ENCODE results near the gene CTDP1.
A peak's percentile ranks its signal among the peaks of the same experiment; 100 is the strongest.
"Not testable (repeated sequence)": the region's sequence is repeated elsewhere in the genome, so short reads cannot be mapped to it uniquely, and the experiment has no call there.

The CTDP1 gene

DNA sequence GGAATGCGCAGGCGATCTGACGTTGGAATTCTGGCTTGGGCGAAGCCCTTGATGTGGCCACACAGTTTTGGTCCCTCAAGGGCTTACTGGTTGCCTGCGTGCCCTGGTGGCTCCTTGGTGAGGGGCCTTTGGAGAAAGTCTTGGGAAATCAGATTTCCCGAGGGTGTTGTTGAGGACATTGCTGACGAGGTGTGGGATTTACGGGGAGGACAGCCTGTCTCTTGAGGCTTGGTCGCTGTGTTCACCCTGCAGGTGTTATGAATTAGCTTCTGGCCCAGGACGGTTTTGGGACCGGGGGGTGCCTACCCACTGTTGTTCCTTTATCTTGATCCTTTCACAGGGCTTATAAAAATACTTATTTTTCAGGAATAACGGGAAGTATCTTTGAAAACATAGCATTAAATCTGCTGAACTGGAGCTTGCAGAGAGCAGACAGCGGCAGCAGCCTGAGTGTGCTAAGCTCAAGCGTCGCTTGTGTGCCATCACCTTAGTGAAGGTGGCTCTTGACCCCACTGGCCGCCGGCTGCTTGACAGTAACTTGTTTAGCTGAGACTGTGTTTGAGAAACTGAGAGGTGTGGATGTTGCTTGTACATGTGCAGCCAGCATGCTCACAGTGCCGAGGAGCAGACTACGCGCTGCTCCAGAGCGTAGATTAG lies 4.2 kb downstream of the CTDP1 start:
- DNase-seq: no peak

DNA sequence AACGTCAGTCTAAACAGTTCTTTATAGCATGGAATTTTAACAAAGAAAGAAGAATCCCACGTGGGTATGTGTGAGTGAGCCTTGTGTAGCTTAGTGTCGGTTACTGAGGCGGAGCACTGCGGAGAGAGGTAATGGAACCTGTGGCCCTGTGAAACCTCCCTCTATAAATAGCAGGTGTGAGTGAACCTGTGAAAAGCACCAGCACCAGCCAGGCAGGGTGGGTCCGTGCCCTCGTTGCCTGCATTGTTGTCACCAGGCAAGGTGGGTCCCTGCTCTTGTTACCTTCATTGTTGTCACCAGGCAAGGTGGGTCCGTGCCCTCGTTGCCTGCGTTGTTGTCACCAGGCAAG lies 4.7 kb downstream of the CTDP1 start:
- DNase-seq: no peak

DNA sequence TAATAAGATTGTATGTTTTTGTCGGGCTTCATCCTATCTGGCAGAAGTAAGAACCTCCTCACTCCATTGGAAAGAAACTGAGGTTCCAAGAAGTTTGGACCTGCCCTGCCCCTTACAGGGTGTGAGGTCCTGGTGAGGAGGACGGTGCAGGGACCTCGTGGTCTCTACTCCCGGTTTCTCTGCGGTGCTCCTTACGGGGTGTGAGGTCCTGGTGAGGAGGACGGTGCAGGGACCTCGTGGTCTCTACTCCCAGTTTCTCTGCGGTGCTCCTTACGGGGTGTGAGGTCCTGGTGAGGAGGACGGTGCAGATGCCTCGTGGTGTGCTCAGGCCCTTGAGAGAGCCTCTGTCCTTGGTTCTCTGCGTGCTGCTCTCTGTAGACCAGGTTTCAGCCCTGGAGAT lies 5.2 kb downstream of the CTDP1 start:
- DNase-seq: no peak

DNA sequence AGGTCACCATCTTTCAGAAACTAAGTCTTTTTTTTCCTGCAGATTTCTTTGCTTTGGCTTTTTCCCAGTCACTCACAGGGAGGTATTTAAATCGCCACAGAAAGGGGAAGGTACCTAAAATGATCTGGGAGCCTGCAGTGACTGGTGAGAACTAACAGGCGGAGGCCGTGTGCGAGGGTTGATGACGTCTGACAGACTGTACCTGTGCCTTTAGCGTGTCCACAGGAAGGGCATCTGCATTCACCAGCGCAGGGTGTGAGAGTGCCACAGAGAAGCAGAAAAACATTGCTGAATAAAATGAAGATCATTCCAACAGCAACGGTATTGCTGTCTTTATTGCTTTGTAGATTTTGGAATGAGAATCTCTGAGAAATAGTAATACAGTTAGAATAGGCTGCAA lies 5.7 kb downstream of the CTDP1 start:
- DNase-seq: peak; percentile 23

DNA sequence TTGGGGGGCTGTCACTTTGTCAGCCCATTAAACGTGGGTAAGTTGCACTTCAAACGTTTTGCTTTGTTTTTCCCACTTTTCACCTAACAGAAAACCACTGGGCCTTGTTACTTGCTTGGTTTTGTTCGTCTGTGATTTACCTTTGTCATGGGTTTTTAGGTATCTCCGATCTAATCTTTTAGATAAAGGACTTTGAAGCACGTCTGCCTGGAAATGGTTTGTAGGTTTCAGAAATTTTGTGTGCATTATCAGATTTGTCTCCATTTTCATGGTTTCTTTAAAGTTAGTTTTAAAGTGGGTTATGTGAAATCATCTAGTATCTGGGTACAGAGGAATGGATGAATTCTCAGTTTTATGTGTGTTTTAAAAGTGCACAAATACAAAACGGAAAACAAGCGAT lies 6.4 kb downstream of the CTDP1 start:
- no peak for DNase-seq

DNA sequence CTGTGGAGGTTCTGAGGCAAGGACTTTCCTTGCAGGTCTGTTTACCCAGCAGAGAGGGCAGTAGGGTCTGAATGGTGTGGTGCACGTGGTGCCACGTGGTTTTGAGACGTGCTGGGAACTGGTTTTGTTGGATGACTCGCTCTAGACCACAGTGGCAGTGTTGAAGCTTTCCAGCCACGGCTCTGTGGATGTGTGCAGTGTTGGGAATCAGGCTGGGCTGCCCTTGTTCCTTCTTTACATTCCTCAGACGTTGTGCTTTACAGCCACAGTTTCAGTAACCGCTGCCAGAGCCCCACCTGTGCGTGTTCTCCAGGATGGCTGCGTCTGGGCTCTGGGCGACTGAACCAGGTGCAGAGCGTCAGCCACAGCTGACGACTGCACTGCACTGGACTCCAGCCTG lies 8.2 kb downstream of the CTDP1 start:
- no peak for DNase-seq

DNA sequence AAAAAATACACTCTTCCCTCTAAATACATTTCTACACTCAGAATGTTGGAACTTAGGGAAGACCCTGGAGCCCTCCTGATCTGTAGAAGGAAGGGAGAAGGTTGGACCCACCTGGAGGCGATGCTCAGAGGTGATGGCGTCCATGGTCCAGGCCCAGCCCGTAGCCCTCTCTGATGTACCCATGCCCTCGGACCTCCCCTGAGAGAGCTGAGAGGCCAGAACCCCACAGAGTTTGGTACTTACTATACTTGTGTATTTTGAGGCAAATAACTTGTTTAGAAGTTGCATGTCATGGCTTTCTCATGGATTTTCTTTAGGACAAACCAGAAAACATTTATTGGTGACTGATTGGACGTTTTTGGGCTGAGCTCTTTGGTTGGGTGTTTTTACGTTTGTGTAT lies 10.5 kb downstream of the CTDP1 start:
- DNase-seq: no peak

DNA sequence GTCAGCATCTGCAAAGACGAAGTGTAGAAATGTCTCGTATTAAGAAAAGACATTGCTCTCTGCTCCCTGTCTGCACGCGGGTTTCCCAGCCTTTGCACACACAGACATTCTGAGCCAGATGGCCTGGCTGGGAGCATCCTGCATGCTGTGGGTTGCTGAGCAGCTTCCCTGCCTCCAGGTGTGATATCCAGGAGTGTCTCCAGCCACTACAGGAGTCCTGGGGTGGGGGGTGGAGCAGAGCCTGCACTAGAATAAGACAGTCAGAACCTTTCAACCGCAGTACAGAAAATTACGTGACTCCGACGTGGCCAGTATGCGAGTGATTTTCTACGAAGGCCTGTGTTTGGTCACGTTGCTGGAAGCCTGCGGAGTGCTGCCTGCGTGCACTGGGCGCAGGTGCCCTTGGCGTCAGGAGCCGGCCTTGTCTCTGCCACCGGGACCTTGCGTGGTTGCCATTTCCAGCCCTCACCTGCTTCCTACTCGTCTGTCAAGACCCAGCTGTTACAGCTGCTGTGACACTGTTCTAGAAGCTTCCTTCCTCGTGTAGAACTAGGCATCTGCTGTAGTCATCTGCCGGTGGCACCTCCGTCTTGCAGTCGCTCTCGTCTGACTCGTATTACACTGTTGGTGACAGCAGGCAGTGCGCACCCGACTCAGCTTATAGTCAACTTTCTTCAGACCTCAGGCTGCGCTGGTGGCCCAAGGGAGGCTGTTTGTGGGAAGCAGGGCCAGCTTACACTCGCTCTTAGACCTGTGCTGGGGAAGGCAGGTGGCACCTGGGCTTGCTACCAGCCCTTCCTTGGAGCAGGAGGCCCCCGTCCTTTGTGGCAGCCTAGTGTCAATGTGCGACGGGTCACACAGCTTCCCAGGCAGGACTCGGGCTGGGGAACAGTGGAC lies 11.2 kb downstream of the CTDP1 start:
- DNase-seq: no peak

DNA sequence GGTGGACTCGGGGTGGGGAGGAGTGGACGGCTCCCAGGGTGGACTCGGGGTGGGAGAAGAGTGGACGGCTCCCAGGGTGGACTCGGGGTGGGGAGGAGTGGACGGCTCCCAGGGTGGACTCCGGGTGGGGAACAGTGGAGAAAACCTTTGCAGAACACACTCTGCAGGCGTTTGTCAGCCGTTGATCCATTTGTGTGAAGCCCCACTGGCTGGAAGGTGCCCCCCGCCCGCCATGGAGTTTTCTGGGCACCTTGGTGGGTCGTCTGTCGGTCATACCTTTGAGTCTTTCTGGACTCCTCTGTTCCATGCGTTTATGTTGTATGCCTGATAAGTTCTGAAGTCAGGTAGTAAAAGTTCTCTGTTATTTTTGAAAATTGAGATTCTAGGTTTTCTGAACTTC lies 12.5 kb downstream of the CTDP1 start:
- no peak for DNase-seq

DNA sequence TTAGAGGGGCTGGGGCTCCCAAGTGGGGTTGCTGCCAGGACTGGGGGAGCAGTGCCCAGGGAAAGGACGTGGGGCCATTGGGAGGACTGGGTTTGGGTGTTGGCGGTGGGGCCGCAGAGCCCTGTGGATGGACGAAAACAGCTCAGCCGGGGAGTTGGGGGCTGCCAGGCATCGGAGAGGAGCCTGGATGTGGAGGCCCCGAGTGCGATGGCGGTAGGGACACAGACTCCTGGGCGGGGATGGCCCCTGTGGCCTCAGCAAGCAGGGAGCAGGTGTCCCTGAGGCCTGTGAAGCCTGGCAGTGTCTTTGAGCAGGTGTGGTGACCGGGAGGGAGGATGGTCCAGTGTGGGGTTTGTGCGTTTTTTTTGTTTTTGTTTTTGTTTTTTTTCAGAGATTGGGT lies 13.3 kb downstream of the CTDP1 start:
- no peak for DNase-seq

DNA sequence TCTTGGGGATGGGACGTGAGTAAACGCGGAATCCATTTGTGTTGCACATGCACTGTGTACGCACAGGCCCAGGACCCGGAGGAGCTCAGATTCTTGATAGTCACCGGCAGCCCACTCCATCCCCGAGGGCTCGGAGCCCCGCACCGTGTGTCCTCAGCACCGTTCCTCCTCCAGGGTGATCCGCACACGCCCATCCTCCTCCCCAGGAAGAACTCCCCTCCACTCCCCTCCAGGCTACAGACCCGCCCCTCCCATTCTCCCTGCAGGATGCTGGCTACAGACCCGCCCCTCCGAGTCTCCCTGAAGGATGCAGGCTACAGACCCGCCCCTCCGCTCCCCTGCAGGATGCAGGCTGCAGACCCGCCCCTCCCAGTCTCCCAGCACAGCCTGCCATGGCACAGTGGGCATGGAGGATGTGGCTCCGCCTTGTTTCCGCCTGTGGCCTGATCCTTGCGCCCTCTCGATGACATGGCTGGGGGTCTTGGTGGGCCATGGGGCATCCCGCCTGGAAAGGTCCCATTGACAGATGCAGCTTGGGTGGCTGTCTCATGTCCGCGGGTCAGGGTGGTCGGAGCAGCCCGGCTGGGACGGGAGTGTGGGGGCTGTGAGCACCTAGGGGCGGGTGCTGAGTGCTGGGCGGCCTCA lies 14.1 kb downstream of the CTDP1 start:
- DNase-seq: no peak

DNA sequence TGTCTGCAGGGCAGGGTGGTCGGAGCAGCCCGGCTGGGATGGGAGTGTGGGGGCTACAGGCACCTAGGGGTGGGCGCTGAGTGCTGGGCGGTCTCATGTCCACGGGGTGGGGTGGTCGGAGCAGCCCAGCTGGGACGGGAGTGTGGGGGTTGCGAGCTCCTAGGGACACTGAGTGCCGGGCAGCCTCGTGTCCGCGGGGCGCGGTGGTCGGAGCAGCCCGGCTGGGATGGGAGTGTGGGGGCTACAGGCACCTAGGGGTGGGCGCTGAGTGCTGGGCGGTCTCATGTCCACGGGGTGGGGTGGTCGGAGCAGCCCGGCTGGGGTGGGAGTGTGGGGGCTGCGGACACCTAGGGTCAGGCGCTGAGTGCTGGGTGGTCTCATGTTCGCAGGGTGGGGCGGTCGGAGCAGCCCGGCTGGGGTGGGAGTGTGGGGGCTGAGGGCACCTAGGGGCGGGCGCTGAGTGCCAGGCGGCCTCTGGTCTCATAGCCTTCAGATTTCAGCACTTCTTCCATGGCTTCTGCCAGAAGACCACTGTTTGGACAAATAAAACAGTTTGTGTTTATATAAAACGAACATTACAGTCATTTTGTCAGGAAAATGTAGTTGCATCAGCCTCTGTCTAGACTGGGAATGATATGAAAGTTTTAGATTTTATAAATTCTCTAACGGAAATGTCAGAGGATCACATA lies 14.7 kb downstream of the CTDP1 start:
- DNase-seq: not testable (repeated sequence)

DNA sequence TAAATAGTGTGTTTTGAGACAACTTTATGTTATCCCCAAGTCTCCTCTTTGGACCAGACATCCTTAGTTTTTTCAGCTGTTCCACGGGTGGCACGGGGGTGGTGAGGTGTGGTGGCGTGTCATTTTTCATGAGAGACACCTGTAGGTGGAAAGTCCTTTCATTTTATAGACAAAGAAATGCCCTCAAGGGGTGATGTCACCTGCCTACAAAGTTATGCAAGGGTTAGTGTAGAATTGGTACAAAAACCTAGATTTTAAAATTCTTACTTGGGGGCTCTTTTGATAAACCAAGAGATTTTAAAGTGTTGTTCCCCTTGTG lies 15.3 kb downstream of the CTDP1 start:
- DNase-seq: no peak

DNA sequence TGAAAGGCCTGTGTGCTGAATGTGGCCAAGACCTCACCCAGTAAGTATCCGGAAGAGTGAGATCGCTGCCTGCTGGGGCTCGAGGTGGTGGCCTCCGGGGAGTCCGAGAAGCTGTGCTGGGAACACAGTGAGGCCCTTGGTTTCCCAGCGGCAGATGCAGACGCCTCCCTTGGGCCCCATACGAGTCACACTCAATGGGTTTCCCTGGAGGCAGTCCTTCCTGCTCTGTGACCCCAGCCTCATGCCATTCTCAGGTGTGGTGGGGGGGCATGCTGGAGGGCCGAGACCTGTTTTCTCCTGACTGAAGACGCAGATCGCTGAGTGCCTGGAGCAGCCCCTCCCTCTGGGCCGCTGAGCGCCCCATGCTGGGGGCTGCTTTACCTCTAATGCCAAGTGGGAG lies 15.7 kb downstream of the CTDP1 start:
- no peak for DNase-seq

DNA sequence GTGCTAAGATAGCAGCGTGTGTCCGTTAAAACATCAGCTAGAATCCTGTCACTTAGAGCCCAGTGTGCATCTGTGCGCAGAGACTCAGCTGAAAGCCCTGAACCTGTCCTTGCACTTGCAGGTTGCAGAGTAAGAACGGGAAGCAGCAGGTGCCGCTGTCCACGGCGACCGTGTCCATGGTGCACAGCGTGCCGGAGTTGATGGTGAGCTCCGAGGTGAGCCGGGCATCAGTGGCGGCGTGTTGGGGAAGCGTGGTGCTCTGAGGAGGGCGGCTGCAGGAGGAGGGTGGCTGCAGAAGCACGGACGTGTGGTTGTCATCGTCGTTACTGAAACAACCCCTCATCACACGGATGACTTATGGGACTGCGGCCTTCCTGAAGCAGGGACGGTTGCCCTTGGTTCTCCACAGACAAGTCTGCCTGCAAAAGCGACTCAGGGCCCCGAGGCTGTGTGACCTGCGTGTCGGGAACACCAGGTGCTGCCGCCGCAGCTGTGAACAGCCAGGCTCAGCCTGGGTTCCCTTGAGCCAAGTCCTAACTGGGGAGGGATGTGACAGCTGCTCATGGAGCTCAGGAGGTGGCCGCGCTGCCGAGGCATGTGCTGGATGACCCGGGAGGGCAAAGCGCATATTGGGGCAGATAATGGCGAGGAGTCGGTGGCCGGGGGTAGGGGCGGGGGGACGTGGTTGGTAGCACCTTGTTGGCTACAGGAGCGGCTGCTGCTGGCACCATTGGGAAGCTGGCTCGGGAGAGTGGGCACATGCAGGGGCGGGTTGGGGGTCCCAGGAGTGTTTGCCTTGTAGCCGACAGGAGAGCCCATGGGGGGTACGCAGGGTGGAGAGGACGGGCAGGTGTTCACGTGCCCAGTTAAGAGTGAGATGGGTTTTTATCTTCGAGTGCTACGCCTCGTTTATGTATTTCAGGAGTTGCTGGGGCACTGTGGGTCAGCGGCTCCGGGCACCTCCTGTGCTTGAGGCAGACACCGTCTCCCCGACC lies 16.6 kb downstream of the CTDP1 start:
- DNase-seq: no peak

DNA sequence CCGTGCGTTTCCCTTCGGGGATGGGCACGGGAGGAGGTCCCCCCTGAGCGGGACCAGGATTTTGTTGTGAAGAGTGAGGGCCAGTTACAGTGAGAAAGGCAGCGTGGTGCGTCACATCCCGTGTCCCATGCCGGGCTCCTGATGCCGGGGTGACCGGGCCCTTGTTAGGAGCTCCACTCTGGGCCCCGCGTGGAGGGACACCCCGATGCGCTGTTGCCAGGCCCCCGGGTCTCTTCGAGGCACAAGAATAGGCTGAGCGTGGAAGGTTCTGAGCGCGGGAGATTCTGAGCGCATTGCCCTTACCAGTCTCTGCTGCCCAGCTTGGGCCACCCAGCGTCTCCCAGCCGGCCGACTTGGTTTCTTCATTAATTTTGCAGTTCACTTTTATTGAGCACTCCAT lies 17.6 kb downstream of the CTDP1 start:
- no peak for DNase-seq

DNA sequence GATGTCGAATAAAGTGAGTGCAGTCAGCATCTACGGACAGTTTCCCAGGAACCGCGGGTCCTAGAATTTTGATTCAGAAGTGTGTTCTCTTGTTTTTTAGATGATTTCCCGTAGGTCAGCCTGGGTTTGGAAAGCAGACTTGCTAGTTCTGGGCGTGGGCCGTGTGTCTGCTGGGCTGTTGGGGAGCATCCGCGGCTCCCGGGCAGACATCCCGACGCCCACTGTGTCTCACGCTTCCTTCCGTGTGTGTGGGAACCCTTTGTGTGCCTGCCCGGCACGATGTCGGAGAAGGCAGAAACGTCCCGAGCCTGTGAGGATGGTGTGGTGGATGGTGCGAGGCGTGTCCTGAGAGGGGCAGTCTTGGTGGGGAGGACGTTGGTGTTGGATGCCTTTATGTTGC lies 18.4 kb downstream of the CTDP1 start:
- no peak for DNase-seq

DNA sequence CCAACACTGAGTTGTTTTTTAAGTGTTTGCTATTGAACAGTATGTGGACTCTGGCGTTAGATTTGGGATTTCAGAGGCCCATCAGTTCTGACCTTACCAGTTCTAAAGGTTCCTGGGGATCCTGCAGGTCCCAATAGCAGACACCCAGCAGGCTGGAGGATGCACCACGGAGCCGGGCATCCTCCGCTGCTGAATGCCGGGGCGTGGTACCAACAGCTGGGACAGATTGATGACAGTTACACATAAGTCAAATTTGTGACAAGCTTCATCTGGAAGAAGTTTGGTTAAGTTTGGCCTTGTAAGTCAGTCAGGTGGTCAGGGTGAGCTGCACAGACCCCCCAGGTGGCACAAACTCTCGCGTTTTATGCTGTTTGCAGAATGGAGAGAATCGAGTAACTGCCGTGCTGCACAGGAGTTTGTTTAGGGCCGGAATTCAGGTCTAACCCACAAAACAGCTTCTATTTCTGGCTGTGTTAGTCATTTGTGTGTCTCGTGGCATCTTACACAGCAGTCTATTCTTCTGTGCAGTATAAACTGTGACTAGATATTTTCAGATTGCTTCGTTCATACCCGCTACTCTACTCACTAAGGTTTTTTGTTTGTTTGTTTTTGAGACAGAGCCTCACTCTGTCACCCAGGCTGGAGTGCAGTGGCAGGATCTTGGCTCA lies 19.2 kb downstream of the CTDP1 start:
- no peak for DNase-seq

DNA sequence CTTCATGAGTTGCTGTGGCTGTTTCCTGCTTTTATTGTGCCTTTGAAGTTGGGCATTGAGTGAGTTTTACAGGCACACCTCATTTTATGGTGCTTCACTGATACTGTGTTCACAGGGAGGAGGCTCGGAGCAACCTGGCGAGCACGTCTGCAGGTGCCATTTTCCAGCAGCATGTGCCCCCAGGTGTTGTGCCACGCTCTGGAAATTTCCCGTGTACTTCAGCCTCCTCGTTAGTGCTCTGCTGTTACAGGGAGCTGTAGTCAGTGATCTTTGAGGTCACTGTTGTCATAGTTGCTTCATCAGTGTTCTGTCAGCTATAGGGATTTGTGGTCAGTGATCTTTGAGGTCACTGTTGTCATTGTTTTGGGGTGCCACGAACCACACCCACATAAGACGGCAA lies 20.1 kb downstream of the CTDP1 start:
- no peak for DNase-seq

DNA sequence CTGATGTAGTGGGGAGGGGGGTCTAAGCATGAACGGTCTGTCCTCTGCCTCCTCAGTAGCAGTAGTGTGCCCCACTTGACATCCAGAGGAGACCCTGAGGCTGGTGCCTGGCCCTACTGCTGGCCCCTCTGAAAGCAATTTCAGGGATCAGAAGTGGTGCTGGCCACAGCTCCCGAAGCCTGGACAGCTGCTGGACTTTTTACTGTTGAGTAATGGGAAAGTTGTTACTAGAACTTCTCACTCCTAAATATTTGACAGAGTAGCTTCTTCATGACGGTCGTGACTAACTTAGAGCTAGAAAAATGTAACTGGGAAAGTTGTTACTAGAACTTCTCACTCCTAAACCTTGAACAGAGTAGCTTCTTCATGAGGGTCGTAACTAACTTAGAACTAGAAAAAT lies 23.3 kb downstream of the CTDP1 start:
- DNase-seq: no peak

DNA sequence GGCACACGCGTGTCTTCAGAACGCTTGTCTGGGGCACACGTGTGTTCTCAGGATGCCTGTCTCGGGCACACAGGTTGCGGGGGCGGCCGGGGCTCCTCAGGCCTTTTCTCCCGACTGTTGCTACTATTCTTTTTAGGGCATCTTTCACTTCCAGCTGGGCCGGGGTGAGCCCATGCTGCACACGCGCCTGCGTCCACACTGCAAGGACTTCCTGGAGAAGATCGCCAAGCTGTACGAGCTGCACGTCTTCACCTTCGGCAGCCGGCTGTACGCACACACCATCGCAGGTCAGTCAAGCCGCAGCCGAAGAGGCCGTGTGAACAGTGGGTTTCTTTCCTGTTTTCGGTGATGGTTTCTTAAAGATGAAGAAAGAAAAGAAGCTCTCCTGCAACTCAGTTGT lies 25.0 kb downstream of the CTDP1 start:
- DNase-seq: no peak

DNA sequence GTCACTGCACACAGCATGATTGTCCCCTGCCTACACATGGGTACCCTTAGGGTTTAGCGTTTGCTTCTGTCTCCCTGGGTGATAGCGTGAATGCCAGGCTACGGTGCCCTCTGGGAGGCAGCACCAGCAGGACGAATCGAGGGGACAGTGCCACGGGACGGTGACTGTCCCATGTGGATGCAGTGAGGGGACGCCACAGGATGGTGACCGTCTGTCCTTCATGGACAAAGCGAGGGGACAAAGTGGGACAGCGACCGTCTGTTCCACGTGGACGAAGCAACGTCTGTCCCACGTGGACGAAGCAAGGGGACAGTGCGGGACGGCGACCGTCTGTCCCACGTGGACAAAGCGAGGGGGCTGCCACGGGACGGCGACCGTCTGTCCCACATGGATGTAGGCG lies 25.7 kb downstream of the CTDP1 start:
- no peak for DNase-seq

Measured in activated CD4-positive, alpha-beta T cell treated with anti-CD3 and anti-CD28 coated beads, Interleukin-2, amount 50 U/mL, for 1 hour (primary cell).